ENCODE measurements around the gene MOK. TPM values are rescaled to one million over a fixed set of nuclear protein-coding genes. Genes with fewer than 3 reads are reported as not detected.

The MOK gene
- total RNA-seq, 1 donor from 2014 or later, result 6.5 TPM

DNA sequence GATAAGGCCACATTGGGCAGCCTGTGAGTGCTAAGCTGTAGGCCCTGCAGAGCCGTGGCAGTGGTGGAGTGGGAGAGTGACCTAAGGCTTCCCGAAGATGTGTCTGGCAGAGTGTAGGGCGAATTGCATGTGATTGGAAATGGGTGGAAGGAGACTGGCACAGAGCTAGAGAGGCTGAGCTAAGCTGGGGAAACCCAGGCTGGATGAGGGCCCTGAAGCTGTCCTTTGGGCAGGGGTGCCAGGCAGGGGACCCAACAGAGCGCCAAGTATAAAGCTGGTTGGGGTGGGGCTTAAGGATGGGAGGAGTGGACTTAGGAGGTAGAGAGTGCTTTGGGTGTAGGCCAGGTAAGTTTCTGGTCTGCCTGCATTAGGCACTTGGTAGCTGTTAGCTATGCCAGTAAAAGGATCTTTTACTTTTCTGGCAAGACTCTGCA lies 117.4 kb downstream of the MOK start:
- DNase-seq, result no peak
- Mint-ChIP-seq H3K9me3 (ENCODE audit: unreplicated experiment) (peaks cover 7% of the 10 kb centered on the region), H3K4me1 (ENCODE audit: low read depth, unreplicated experiment) (peaks cover 56% of the 10 kb centered on the region), H3K27me3 (ENCODE audit: unreplicated experiment) (no peaks in the 10 kb centered on the region), H3K36me3 (ENCODE audit: unreplicated experiment) (no peaks in the 10 kb centered on the region), H3K4me3 (ENCODE audit: unreplicated experiment) (peak overlapping the region; percentile 19), H3K27ac (ENCODE audit: unreplicated experiment) (peak overlapping the region; percentile 71)
- TF ChIP-seq CTCF (IDR thresholded peaks at IDR 0.05; ENCODE audit: partially characterized antibody, unreplicated experiment), result no peak

GRCh38 chr14:102187044-102187443 lies 117.9 kb downstream of the MOK start:
- Mint-ChIP-seq H3K4me1 (ENCODE audit: low read depth, unreplicated experiment) (peaks cover 58% of the 10 kb centered on the region), H3K27me3 (ENCODE audit: unreplicated experiment) (no peaks in the 10 kb centered on the region), H3K9me3 (ENCODE audit: unreplicated experiment) (peaks cover 7% of the 10 kb centered on the region), H3K36me3 (ENCODE audit: unreplicated experiment) (no peaks in the 10 kb centered on the region), H3K27ac (ENCODE audit: unreplicated experiment) (peak overlapping the region; percentile 71), H3K4me3 (ENCODE audit: unreplicated experiment) (peak overlapping the region; percentile 19)
- no peak for DNase-seq
- no peak for TF ChIP-seq CTCF (IDR thresholded peaks at IDR 0.05; ENCODE audit: partially characterized antibody, unreplicated experiment)

DNA sequence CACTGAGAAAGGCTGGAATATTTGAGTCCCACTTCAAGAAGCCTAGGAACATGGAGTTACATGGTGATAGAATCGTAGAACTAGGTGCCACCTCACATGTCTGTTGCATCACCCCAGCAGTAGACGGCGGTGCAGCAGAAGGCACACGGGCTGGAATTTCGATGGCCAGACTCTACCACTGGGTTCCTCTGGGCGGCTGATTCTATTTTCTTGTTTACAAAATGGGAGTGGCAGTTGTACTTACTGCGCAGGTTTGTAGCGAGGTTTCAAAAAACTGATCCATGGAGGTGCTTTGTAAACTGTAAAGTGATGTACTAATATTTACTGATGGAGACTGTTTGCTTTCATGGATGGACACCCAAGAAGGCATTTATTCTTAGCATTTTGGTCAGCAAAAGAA lies 119.6 kb downstream of the MOK start:
- no peak for TF ChIP-seq CTCF (IDR thresholded peaks at IDR 0.05; ENCODE audit: partially characterized antibody, unreplicated experiment)
- H3K9me3 Mint-ChIP-seq (ENCODE audit: unreplicated experiment), result peaks cover 2% of the 10 kb centered on the region
- peak overlapping the region; percentile 93 for H3K27ac Mint-ChIP-seq (ENCODE audit: unreplicated experiment)
- no peaks in the 10 kb centered on the region for H3K27me3 Mint-ChIP-seq (ENCODE audit: unreplicated experiment)
- peaks cover 60% of the 10 kb centered on the region for H3K4me1 Mint-ChIP-seq (ENCODE audit: low read depth, unreplicated experiment)
- no peaks in the 10 kb centered on the region for H3K36me3 Mint-ChIP-seq (ENCODE audit: unreplicated experiment)
- H3K4me3 Mint-ChIP-seq (ENCODE audit: unreplicated experiment), result peak overlapping the region; percentile 22
- no peak for DNase-seq

DNA sequence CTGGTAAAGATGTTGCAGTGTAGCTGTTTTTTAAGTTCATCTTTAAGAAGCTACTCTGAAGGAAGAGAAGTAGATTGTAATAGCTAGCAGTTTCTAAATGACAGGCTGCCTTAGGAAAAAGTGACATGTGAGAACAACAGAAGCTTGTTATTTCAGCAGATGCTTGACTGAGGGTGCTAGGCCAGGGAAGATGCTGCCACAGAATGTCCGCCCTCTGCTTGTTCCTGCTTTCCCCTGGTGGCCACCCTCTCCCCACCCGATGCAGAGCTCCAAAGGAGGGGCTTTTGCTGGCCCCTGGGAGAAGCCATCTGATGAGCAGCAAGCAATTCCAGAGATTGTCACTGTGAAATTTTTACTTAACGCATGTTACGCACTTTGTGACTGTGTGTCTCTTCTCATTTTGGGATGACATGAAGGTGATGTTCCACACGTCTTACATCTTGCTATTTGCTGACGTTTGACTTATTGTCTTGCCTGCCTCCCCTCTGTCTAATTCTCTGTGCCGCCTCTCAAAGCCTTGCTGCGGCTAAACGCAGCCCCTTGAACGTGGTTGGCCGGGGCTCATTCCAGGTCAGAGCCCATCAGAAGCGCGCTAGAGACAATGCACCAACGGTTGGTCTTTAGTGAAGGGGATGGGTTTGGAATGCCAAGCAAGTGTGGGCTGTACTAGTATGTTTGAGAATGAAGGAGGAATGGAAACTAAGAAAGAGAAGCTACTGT lies 120.5 kb downstream of the MOK start:
- no peaks in the 10 kb centered on the region for H3K36me3 Mint-ChIP-seq (ENCODE audit: unreplicated experiment)
- H3K27ac Mint-ChIP-seq (ENCODE audit: unreplicated experiment), result peak overlapping the region; percentile 93
- peak overlapping the region; percentile 43 for H3K4me3 Mint-ChIP-seq (ENCODE audit: unreplicated experiment)
- H3K27me3 Mint-ChIP-seq (ENCODE audit: unreplicated experiment), result no peaks in the 10 kb centered on the region
- peak; percentile 72 for DNase-seq
- peak; percentile 22 for TF ChIP-seq CTCF (IDR thresholded peaks at IDR 0.05; ENCODE audit: partially characterized antibody, unreplicated experiment)
- peaks cover 2% of the 10 kb centered on the region for H3K9me3 Mint-ChIP-seq (ENCODE audit: unreplicated experiment)
- peaks cover 61% of the 10 kb centered on the region for H3K4me1 Mint-ChIP-seq (ENCODE audit: low read depth, unreplicated experiment)

DNA sequence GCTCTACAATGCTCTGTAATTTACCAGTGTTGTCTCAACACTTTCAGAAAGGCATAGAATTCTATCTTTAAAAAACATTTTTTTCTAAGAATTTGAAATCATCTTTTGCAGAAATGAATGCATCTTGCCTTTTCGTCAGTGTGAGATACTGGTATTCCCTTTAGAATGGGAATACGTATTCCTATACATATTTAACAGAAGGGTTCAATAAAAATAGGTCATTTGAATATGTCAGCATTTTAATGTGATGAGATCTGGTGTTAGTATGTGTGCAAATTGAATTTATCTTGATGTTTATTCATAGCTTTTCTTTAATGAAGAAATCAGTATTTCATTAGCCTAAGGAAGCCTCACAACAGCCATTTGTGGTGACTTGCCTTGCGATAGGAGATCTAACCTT lies 121.1 kb downstream of the MOK start:
- no peak for DNase-seq
- Mint-ChIP-seq H3K4me3 (ENCODE audit: unreplicated experiment) (peak overlapping the region; percentile 43), H3K36me3 (ENCODE audit: unreplicated experiment) (no peaks in the 10 kb centered on the region), H3K4me1 (ENCODE audit: low read depth, unreplicated experiment) (peaks cover 62% of the 10 kb centered on the region), H3K27ac (ENCODE audit: unreplicated experiment) (peak overlapping the region; percentile 93), H3K9me3 (ENCODE audit: unreplicated experiment) (peaks cover 2% of the 10 kb centered on the region), H3K27me3 (ENCODE audit: unreplicated experiment) (no peaks in the 10 kb centered on the region)
- TF ChIP-seq CTCF (IDR thresholded peaks at IDR 0.05; ENCODE audit: partially characterized antibody, unreplicated experiment), result no peak

Data from glutamatergic neuron (in vitro differentiated cells).